Measurements from ENCODE around the gene PTGFRN. TPM values are rescaled to one million over a fixed set of nuclear protein-coding genes. Genes with fewer than 3 reads are reported as not detected.

The PTGFRN gene
- total RNA-seq, 2 experiments from 2014 or later = 7.0 to 8.4 TPM

GRCh38 chr1:116943438-116943837 lies 33.7 kb downstream of the PTGFRN start:
- no peaks in the 10 kb centered on the region for H3K27me3 Mint-ChIP-seq
- ATAC-seq = peak; percentile 82
- H3K4me1 Mint-ChIP-seq (ENCODE audit: low read depth) = peaks cover 30% of the 10 kb centered on the region
- POLR2A ChIA-PET = interaction anchor here (1.0 to 1.1 kb wide), 2 partner anchors 28 to 60 kb away, joined by 3 to 4 read pairs; no protein-coding TSS in a partner anchor
- H3K36me3 Mint-ChIP-seq (ENCODE audit: low read depth) = no peaks in the 10 kb centered on the region
- intact Hi-C loops (cut with micrococcal nuclease) = no loop called here
- no peak for TF ChIP-seq CTCF (IDR thresholded peaks at IDR 0.05)
- no peaks in the 10 kb centered on the region for H3K9me3 Mint-ChIP-seq
- H3K27ac Mint-ChIP-seq = no peak overlapping the region
- peak; percentile 20 for DNase-seq
- CTCF ChIA-PET = interaction anchor here (1.2 to 1.8 kb wide), 2 partner anchors 9 to 348 kb away, joined by 3 to 6 read pairs; no protein-coding TSS in a partner anchor
- H3K4me3 Mint-ChIP-seq = no peak overlapping the region

- DNase-seq (no peak), ATAC-seq (no peak)
- ChIA-PET CTCF (interaction anchor here (1.8 kb wide), 1 partner anchor 10 kb away, joined by 6 read pairs; no protein-coding TSS in a partner anchor), POLR2A (no interaction called here)
- no peak for TF ChIP-seq CTCF (IDR thresholded peaks at IDR 0.05)
- H3K4me3 Mint-ChIP-seq = no peak overlapping the region
- no peak overlapping the region for H3K27ac Mint-ChIP-seq
- H3K4me1 Mint-ChIP-seq (ENCODE audit: low read depth) = peaks cover 30% of the 10 kb centered on the region
- intact Hi-C loops (cut with micrococcal nuclease) = no loop called here
- H3K9me3 Mint-ChIP-seq = no peaks in the 10 kb centered on the region
- H3K36me3 Mint-ChIP-seq (ENCODE audit: low read depth) = no peaks in the 10 kb centered on the region
- no peaks in the 10 kb centered on the region for H3K27me3 Mint-ChIP-seq
These were observed 34.9 kb downstream of the PTGFRN start for GRCh38 chr1:116944613-116945012.

GRCh38 chr1:116945421-116945820 lies 35.7 kb downstream of the PTGFRN start:
- Mint-ChIP-seq H3K4me1 (ENCODE audit: low read depth) (peaks cover 30% of the 10 kb centered on the region), H3K27ac (no peak overlapping the region), H3K36me3 (ENCODE audit: low read depth) (no peaks in the 10 kb centered on the region), H3K9me3 (no peaks in the 10 kb centered on the region), H3K27me3 (no peaks in the 10 kb centered on the region), H3K4me3 (no peak overlapping the region)
- intact Hi-C loops (cut with micrococcal nuclease) = no loop called here
- DNase-seq (no peak), ATAC-seq (no peak)
- POLR2A ChIA-PET = no interaction called here
- CTCF ChIA-PET = no interaction called here
- no peak for TF ChIP-seq CTCF (IDR thresholded peaks at IDR 0.05)

- POLR2A ChIA-PET = no interaction called here
- Mint-ChIP-seq H3K27me3 (no peaks in the 10 kb centered on the region), H3K4me3 (no peak overlapping the region), H3K36me3 (ENCODE audit: low read depth) (no peaks in the 10 kb centered on the region), H3K4me1 (ENCODE audit: low read depth) (peaks cover 30% of the 10 kb centered on the region), H3K27ac (no peak overlapping the region), H3K9me3 (no peaks in the 10 kb centered on the region)
- intact Hi-C loops (cut with micrococcal nuclease) = no loop called here
- DNase-seq (no peak), ATAC-seq (no peak)
- TF ChIP-seq CTCF (IDR thresholded peaks at IDR 0.05) = no peak
- CTCF ChIA-PET = no interaction called here
These were observed 36.3 kb downstream of the PTGFRN start for GRCh38 chr1:116945996-116946395.

GRCh38 chr1:116947092-116947860 lies 37.6 kb downstream of the PTGFRN start:
- H3K27me3 Mint-ChIP-seq = no peaks in the 10 kb centered on the region
- ChIA-PET CTCF (no interaction called here), POLR2A (interaction anchor here (1.1 kb wide), 1 partner anchor 102 kb away, joined by 4 read pairs; no protein-coding TSS in a partner anchor)
- intact Hi-C loops (cut with micrococcal nuclease) = no loop called here
- no peaks in the 10 kb centered on the region for H3K36me3 Mint-ChIP-seq (ENCODE audit: low read depth)
- H3K27ac Mint-ChIP-seq = no peak overlapping the region
- H3K9me3 Mint-ChIP-seq = no peaks in the 10 kb centered on the region
- no peak for TF ChIP-seq CTCF (IDR thresholded peaks at IDR 0.05)
- ATAC-seq = no peak
- no peak for DNase-seq
- no peak overlapping the region for H3K4me3 Mint-ChIP-seq
- H3K4me1 Mint-ChIP-seq (ENCODE audit: low read depth) = peaks cover 28% of the 10 kb centered on the region

Data from activated CD8-positive, alpha-beta T cell treated with anti-CD3 and anti-CD28 coated beads for 36 hours (primary cell).